Measurements from ENCODE around the gene IFIT2. TPM values are rescaled to one million over a fixed set of nuclear protein-coding genes. Genes with fewer than 3 reads are reported as not detected.

Gene IFIT2
- total and polyA plus RNA-seq, 2 donors (not counting 3 experiments of a cell fraction or from before 2014, with no cell fraction given), result 0.23 to 1.4 TPM

- dilution Hi-C loops (cut with MboI; ENCODE audit: extremely low pct_ligation_motif_present, low sequenced_read_pairs), result no loop called here
- ChIA-PET CTCF (interaction anchor here (1.1 kb wide), 1 partner anchor 18 kb away, joined by 6 read pairs; the partner anchor contains the start of gene IFIT3), POLR2A (no interaction called here)
- H3K27ac ChIP-seq (ENCODE audit: insufficient read depth, low read depth, low read length), result no peak overlapping the region
- no peaks in the 10 kb centered on the region for H3K36me3 ChIP-seq (ENCODE audit: control insufficient read depth in 2 of 2, extremely low read depth in 1 of 2, insufficient read depth in 2 of 2, low read length in 2 of 2)
- intact Hi-C loops (cut with micrococcal nuclease), result no loop called here
- no peaks in the 10 kb centered on the region for H3K9me3 ChIP-seq (replicated peaks; ENCODE audit: control insufficient read depth, insufficient read depth, low read length)
- no peaks in the 10 kb centered on the region for H4K20me1 ChIP-seq (replicated peaks; ENCODE audit: control insufficient read depth, extremely low read depth, insufficient read depth, low read length)
- no peak overlapping the region for H2AFZ ChIP-seq (ENCODE audit: low read depth, low read length)
- no TSS peak for BruUV-seq (replicated peaks)
- no peak for TF ChIP-seq CTCF (IDR thresholded peaks at IDR 0.05; ENCODE audit: extremely low read depth in 1 of 2, insufficient read depth in 1 of 2, low read depth in 1 of 2, low read length in 2 of 2)
- no peak for TF ChIP-seq FOS (IDR thresholded peaks at IDR 0.05; ENCODE audit: borderline replicate concordance, insufficient read depth, low read length)
- no peak for TF ChIP-seq JUN (IDR thresholded peaks at IDR 0.05; ENCODE audit: borderline replicate concordance, insufficient read depth, insufficient read length, low read depth)
- TF ChIP-seq POLR2A (IDR thresholded peaks at IDR 0.05; ENCODE audit: low read depth, low read length), result no peak
- no peak for TF ChIP-seq EZH2 (IDR thresholded peaks at IDR 0.05; ENCODE audit: borderline replicate concordance, low read depth, low read length, severe bottlenecking)
- DNase-seq (ENCODE audit: low read depth, low spot score) (no peak), FAIRE-seq (no peak)
- H3K9me1 ChIP-seq (replicated peaks; ENCODE audit: control insufficient read depth, extremely low read depth, insufficient read depth, low read length), result no peaks in the 10 kb centered on the region
- no peak overlapping the region for H3K9ac ChIP-seq (replicated peaks; ENCODE audit: extremely low read depth, insufficient read depth, low read length)
- H3K4me1 ChIP-seq (ENCODE audit: control insufficient read depth, extremely low read depth, insufficient read depth, low read length), result no peaks in the 10 kb centered on the region
- H3K4me2 ChIP-seq (ENCODE audit: insufficient read depth, low read length), result no peak overlapping the region
- H3K4me3 ChIP-seq (replicated peaks in 1 of 3; ENCODE audit: insufficient read depth in 1 of 3, low read depth in 1 of 3, low read length in 3 of 3), result no peak overlapping the region
- peaks cover 29% of the 10 kb centered on the region in 2 experiments for H3K27me3 ChIP-seq (ENCODE audit: control insufficient read depth in 2 of 2, insufficient read depth in 2 of 2, low read length in 2 of 2)
- no peaks in the 10 kb centered on the region for H3K79me2 ChIP-seq (ENCODE audit: control insufficient read depth, insufficient read depth, low read length)
Observed at GRCh38 chr10:89310056-89310893, 8.4 kb downstream of the IFIT2 start.

All from endothelial cell of umbilical vein (primary cell).